HEK293T (cell line): ENCODE measurements around the gene KRTAP6-3.

ENCODE experiments used
- CTCF ChIA-PET: fragments of 350-600 bp; formaldehyde crosslinking; extraction: SDS; loops from one replicate; lab custom pipeline; 2021; ENCODE audit warnings: antibody characterized with exemption, inconsistent platforms; lab: Yijun Ruan, JAX
- POLR2A ChIA-PET: fragments of 350-600 bp; formaldehyde crosslinking; extraction: SDS; loops from one replicate; lab custom pipeline; 2020; ENCODE audit warnings: antibody characterized with exemption, inconsistent platforms; lab: Yijun Ruan, JAX
- DNase-seq: peaks from one replicate; pipeline ENCODE4 v3.0.0; 2012; ENCODE audit warnings: mixed read lengths; ENCODE audit errors: extremely low spot score
- ARNT ChIP-seq: fragments of 450-650 bp; IDR thresholded peaks from 2 replicates; pipeline ENCODE4 v1.6.1; 2017; ENCODE audit warnings: mild to moderate bottlenecking
- BHLHE40 ChIP-seq: fragments of 450-650 bp; IDR thresholded peaks from 2 replicates; pipeline ENCODE4 v1.6.1; 2016; ENCODE audit warnings: mild to moderate bottlenecking, moderate library complexity, borderline replicate concordance
- CTBP1 ChIP-seq: fragments of 450-650 bp; IDR thresholded peaks from 2 replicates; pipeline ENCODE4 v1.6.1; 2016; ENCODE audit warnings: borderline replicate concordance
- ELF4 ChIP-seq: fragments of 450-650 bp; IDR thresholded peaks from 2 replicates; pipeline ENCODE4 v1.6.1; 2017; ENCODE audit warnings: antibody characterized with exemption
- FOXA1 ChIP-seq: fragments of 450-650 bp; IDR thresholded peaks from 2 replicates; pipeline ENCODE4 v1.6.1; 2016; ENCODE audit warnings: mild to moderate bottlenecking
- FOXK2 ChIP-seq: fragments of 450-650 bp; IDR thresholded peaks from 2 replicates; pipeline ENCODE4 v1.6.1; 2016; ENCODE audit warnings: mild to moderate bottlenecking
- FOXM1 ChIP-seq: fragments of 450-650 bp; IDR thresholded peaks from 2 replicates; pipeline ENCODE4 v1.6.1; 2017; ENCODE audit warnings: mild to moderate bottlenecking, borderline replicate concordance
- HDGF ChIP-seq: fragments of 450-650 bp; IDR thresholded peaks from 2 replicates; pipeline ENCODE4 v1.6.1; 2017; ENCODE audit warnings: antibody characterized with exemption, borderline replicate concordance
- L3MBTL2 ChIP-seq: fragments of 450-650 bp; conservative IDR thresholded peaks from 2 replicates; pipeline ENCODE4 v1.6.1; 2016; ENCODE audit warnings: mild to moderate bottlenecking
- LEF1 ChIP-seq: fragments of 450-650 bp; IDR thresholded peaks from 2 replicates; pipeline ENCODE4 v1.6.1; 2017; ENCODE audit warnings: mild to moderate bottlenecking, borderline replicate concordance
- NFRKB ChIP-seq: fragments of 450-650 bp; IDR thresholded peaks from 2 replicates; pipeline ENCODE4 v1.6.1; 2016; ENCODE audit warnings: mild to moderate bottlenecking, moderate library complexity
- PKNOX1 ChIP-seq: fragments of 450-650 bp; IDR thresholded peaks from 2 replicates; pipeline ENCODE4 v1.6.1; 2016
- SP1 ChIP-seq: fragments of 450-650 bp; IDR thresholded peaks from 2 replicates; pipeline ENCODE4 v1.6.1; 2017
- SUZ12 ChIP-seq: fragments of 450-650 bp; IDR thresholded peaks from 2 replicates; pipeline ENCODE4 v1.6.1; 2016; ENCODE audit warnings: mild to moderate bottlenecking
- TARDBP ChIP-seq: fragments of 450-650 bp; IDR thresholded peaks from 2 replicates; pipeline ENCODE4 v1.6.1; 2016
- ZNF384 ChIP-seq: fragments of 450-650 bp; IDR thresholded peaks from 2 replicates; pipeline ENCODE4 v1.6.1; 2016

KRTAP6-3 gene

GRCh38 chr21:30615199-30615598 is 23.0 kb downstream of the KRTAP6-3 start:
- DNase-seq = no peak
- ChIA-PET POLR2A (no interaction called here), CTCF (no interaction called here)
- TF ChIP-seq FOXA1 = no peak
- no peak for TF ChIP-seq NFRKB
- TF ChIP-seq LEF1 = no peak
- TF ChIP-seq FOXK2 = no peak
- TF ChIP-seq ZNF384 = no peak
- TF ChIP-seq BHLHE40 = no peak
- no peak for TF ChIP-seq CTBP1
- no peak for TF ChIP-seq ELF4
- no peak for TF ChIP-seq FOXM1
- TF ChIP-seq L3MBTL2 = no peak
- no peak for TF ChIP-seq HDGF
- no peak for TF ChIP-seq TARDBP
- no peak for TF ChIP-seq PKNOX1
- no peak for TF ChIP-seq ARNT
- no peak for TF ChIP-seq SP1
- no peak for TF ChIP-seq SUZ12

DNA sequence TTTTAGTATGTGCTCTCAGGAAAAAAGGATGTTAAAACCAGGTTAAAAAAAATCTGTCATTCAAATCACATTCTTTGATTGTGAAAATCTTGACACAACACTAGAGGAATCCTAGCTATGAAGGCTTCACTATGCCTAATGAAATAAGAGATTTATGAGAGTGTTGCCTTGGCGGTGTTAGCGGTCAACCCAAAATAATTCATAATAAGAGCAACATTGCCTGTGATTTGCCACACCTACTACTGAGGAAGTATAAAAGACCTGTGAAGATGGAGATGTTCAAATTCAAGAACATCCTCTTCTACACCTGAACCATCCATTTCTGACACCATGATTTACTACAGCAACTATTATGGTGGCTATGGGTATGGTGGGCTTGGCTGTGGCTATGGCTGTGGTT is 23.9 kb downstream of the KRTAP6-3 start, which contains the start of gene KRTAP20-1:
TSS of gene KRTAP20-1 (plus strand) at position 301 of the 400 bp plus-strand sequence. CDS start at position 331, 30 bp downstream.
- no peak for TF ChIP-seq NFRKB
- no peak for TF ChIP-seq FOXA1
- no peak for TF ChIP-seq ELF4
- TF ChIP-seq FOXK2 = no peak
- no peak for TF ChIP-seq CTBP1
- TF ChIP-seq L3MBTL2 = no peak
- no peak for TF ChIP-seq ZNF384
- TF ChIP-seq PKNOX1 = no peak
- no peak for TF ChIP-seq ARNT
- TF ChIP-seq FOXM1 = no peak
- TF ChIP-seq SUZ12 = no peak
- TF ChIP-seq LEF1 = no peak
- no peak for TF ChIP-seq BHLHE40
- no peak for TF ChIP-seq TARDBP
- TF ChIP-seq HDGF = no peak
- TF ChIP-seq SP1 = no peak
- POLR2A ChIA-PET = no interaction called here
- CTCF ChIA-PET = no interaction called here
- no peak for DNase-seq

DNA sequence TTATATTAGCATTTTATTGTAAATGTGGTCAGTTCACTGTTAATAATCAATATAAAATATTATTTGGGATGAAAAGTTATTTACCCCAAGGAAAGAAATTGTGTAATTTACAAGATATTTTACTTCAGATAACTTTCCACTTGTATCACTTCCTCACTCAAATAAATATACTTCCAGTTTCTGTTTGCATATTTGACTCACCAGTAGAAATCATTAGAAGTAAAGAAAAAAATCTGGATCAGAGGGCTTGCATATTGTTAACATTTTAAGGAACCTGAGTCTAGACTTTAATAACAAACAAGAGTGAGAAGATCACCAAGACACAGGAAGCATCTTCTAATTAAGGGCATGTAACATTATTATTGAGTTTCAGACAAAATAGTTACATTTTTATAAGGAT is 27.8 kb downstream of the KRTAP6-3 start:
- ChIA-PET CTCF (no interaction called here), POLR2A (no interaction called here)
- DNase-seq = no peak
- TF ChIP-seq NFRKB (no peak), HDGF (no peak), TARDBP (no peak), FOXM1 (no peak), L3MBTL2 (no peak), CTBP1 (no peak), PKNOX1 (no peak), SP1 (no peak), SUZ12 (no peak), FOXA1 (no peak), ARNT (no peak), ELF4 (no peak), LEF1 (no peak), FOXK2 (no peak), ZNF384 (no peak)

- no peak for TF ChIP-seq FOXK2
- TF ChIP-seq L3MBTL2 = no peak
- TF ChIP-seq ELF4 = no peak
- TF ChIP-seq BHLHE40 = no peak
- no peak for TF ChIP-seq PKNOX1
- TF ChIP-seq SUZ12 = no peak
- no peak for TF ChIP-seq HDGF
- no peak for TF ChIP-seq LEF1
- TF ChIP-seq FOXA1 = no peak
- CTCF ChIA-PET = no interaction called here
- no peak for DNase-seq
- POLR2A ChIA-PET = no interaction called here
These were observed 28.3 kb downstream of the KRTAP6-3 start, which contains the start of gene KRTAP20-4 for GRCh38 chr21:30620522-30620921. TSS of gene KRTAP20-4 (plus strand) at chr21:30620627.

- no peak for DNase-seq
- ChIA-PET POLR2A (no interaction called here), CTCF (no interaction called here)
- no peak for TF ChIP-seq BHLHE40
- no peak for TF ChIP-seq HDGF
- TF ChIP-seq FOXA1 = no peak
- no peak for TF ChIP-seq SUZ12
- TF ChIP-seq L3MBTL2 = no peak
- TF ChIP-seq FOXK2 = no peak
These were observed 31.1 kb downstream of the KRTAP6-3 start for GRCh38 chr21:30623362-30623761.
